GM19239 (cell line): ENCODE measurements around the gene RAD51.
"Not testable (repeated sequence)": the region's sequence is repeated elsewhere in the genome, so short reads cannot be mapped to it uniquely, and the experiment has no call there.

ENCODE experiments used
- DNase-seq: peaks from one replicate; pipeline ENCODE4 v3.0.0; 2011; ENCODE audit warnings: low spot score; ENCODE audit not compliant: insufficient read length
- FAIRE-seq: peaks from 2 replicates; lab custom pipeline; 2011; peaks lifted over from hg19 to GRCh38; lab: Jason Lieb, UNC

The RAD51 gene

DNA sequence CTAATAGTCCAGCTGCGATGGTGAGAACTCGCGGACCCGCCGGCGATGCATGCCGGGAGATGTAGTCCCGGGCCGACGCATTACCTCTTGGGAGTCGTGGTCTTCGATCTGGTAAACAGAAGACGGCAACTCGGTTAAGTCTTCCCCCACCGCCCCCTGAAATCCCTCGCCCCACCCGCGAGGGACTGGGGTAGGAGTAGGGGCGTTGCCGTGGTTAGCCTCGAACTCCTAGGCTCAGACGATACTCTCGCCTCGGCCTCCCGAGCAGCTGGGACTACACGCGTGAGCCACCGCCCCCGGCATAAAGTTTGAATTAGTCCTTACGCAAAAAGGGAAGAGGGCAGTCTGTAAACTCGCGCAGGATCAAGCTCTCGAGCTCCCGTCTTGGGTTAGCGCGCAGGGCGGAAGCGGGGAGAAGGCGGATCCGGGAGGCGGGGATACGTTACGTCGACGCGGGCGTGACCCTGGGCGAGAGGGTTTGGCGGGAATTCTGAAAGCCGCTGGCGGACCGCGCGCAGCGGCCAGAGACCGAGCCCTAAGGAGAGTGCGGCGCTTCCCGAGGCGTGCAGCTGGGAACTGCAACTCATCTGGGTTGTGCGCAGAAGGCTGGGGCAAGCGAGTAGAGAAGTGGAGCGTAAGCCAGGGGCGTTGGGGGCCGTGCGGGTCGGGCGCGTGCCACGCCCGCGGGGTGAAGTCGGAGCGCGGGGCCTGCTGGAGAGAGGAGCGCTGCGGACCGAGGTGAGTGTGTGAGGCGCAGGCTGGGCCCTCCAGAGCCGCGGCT is at the start of gene RAD51:
TSS of gene RAD51 (plus strand) at position 487 of the 781 bp plus-strand sequence. CDS start 3,585 bp downstream, outside the sequence.
- peak; percentile 90 for DNase-seq
- peak; percentile 79 for FAIRE-seq

- no peak for FAIRE-seq
- no peak for DNase-seq
Measured at GRCh38 chr15:40647523-40647922, 47.5 kb upstream of the RAD51 start.

DNA sequence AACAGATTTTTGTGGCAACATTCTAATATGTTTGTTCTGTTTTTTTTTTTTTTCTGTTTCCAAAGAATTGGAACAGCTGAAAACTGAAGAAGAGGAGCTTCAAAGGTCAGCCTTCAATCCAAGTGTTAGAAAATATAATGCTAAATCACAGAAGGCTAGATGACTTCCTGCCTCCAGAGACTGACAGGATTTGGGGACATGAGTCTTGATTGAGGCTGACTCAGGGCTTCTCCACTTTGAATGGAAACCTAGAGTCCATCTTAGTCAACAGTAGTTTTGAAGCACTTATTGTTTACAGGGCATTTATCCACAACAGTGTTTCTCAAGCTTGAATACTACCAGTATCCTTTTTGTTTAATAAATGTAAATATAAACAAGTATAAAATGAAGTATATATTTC is 44.5 kb upstream of the RAD51 start:
- FAIRE-seq: no peak
- DNase-seq: no peak

- FAIRE-seq (no peak), DNase-seq (no peak)
Measured at GRCh38 chr15:40660686-40661085, 34.3 kb upstream of the RAD51 start.

- FAIRE-seq: no peak
- no peak for DNase-seq
Measured at GRCh38 chr15:40664909-40665308, 30.1 kb upstream of the RAD51 start.

GRCh38 chr15:40676290-40676689 is 18.7 kb upstream of the RAD51 start:
- FAIRE-seq, DNase-seq: not testable (repeated sequence)

GRCh38 chr15:40676906-40677305 is 18.1 kb upstream of the RAD51 start:
- not testable (repeated sequence) for FAIRE-seq, DNase-seq

GRCh38 chr15:40680151-40680550 is 14.8 kb upstream of the RAD51 start:
- DNase-seq (no peak), FAIRE-seq (no peak)

DNA sequence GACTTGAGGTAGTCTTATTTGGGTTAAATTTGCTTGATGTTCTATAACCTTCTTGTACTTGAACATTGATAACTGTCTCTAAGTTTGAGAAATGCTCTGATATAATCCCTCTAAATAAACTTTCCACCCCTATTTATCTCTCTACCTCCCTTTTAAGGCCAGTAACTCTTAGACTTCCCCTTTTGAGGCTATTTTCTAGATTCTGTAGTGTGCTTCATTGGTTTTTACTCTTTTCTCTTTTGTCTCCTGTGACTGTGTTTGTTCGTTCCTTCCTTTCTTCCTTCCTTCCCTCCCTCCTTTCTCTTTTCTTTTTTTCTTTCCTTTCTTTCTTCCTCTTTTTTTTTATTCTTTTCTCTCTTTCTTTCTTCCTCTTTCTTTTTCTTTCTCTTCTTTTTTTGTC is 14.0 kb upstream of the RAD51 start:
- FAIRE-seq, DNase-seq: not testable (repeated sequence)

DNA sequence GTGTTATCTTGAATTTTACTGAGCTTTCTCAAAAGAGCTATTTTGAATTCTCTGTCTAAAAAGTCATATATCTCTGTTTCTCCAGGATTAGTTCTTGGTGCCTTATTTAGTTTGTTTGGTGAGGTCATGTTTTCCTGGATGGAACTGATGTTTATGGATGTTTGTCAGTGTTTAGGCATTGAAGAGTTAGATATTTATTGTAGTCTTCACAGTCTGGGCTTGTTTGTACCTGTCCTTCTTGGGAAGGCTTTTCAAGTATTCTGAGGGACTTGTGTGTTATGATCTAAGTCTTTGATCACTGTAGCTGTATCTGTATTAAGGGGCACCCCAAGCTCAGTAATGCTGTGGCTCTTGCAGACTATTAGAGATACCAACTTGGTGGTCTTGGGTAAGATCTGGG is 10.6 kb upstream of the RAD51 start:
- FAIRE-seq: no peak

DNA sequence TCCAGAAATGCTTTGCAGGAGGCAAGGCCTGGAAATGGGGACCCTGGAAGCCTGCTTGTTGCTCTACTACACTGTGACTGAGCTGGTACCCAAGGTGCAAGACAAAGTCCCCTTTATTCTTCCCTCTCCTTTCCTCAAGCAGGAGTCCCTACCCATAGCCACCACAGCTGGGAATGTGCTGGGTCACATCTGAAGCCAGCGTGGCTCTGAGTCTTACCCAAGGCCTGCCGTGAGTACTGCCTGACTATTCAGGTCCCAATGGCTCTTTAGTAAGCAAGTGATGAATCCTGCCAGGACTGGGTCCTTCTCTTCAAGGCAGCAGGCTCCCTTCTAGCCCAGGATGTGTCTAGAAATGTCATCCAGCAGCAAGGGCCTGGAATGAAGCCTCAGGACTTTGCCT is 9.6 kb upstream of the RAD51 start:
- no peak for DNase-seq
- no peak for FAIRE-seq

More for the DNA sequence above, 10.6 kb upstream of the RAD51 start:
- DNase-seq: no peak

DNA sequence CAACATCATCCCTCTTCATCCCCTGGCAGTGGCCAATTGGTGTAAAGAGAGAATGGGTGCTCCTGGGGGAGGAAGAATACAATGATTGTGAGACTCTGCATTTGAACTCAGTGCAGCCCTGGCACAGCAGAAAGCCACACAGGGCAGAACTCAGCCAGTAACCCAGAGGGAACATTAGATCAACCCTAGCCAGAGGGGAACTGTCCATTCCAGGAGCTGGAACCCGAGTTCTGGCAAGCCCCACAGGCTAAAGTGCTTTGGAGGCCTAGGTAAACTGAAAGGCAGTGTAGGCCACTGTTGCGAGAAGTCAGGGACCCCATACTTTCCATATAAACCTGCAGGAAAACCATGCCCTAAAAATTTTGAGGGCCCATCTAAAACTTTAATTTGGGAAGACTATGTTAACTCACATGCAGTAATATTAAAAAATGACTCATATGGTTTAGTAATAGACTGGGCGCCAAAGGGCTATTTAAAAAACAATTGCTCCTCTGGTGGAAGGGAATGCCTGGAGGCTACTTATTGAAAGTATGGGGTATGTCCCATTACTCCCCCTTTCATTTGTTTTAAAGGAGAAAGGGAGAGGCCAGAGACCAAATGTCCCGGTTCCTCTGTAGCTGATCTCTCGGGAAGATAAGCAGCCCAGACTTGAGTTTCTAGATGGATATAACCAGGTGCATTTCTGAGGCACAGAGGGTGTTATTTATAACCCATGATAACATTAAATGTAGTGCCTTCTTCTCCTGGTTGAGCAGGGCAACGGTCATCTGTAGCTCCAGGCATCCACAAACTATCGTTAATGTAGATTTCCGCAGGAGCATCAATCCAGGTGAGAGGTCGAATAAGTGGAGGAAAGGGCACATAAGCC is 5.8 kb upstream of the RAD51 start:
- no peak for FAIRE-seq

DNA sequence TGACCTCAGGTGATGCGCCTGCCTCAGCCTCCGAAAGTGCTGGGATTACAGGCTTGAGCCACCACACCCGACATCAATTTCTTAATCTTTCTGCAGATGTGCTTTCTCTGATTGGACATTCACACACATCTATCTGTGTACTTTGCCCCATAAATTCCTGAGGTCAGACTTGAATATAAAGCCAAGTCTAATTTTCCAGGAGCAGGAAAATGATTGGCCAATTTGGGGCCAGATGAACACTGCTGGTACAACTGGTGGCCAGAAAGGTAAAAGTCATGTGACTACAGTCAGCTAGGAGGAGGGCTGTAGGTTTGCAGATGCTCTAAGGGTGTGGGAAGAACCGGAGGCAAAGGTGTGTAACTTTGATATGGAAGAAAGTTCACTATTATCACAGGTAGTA is 3.2 kb upstream of the RAD51 start:
- DNase-seq: no peak
- FAIRE-seq: no peak

More for the DNA sequence above, 5.8 kb upstream of the RAD51 start:
- no peak for DNase-seq

DNA sequence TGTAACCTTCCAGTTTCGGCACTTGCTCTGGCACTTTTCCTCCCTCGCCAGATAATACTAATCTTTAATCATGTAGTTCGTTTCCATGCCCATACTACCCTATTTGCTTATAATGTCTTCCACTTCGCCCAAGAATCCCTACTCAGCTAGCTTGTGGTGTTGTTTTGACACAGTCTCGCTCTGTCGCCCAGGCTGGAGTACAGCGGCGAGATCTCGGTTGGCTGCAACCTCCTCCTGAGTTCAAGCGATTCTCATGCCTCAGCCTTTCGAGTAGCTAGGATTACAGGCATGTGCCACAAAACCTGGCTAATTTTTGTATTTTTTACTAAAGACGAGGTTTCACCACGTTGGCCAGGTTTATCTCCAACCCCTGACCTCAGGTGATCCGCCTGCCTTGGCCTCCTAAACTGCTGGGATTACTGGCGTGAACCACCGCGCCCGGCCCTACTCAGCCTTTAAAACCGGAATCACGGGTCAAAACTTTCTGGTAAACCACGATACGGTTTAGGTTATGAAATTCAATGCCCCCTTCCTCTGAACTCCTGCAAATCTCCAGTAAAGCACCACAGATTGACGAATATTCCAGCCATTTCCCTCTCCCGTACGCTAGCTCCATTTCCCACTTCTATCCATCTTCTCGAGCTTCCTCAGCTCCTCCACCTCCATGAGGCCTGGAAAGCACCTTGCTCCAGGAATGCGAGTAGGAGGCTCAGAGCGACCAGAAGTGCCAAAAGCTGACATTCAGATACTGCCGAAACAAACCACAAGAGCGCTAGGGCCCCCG is 878 bp upstream of the RAD51 start:
- FAIRE-seq (no peak), DNase-seq (peak; percentile 67)

DNA sequence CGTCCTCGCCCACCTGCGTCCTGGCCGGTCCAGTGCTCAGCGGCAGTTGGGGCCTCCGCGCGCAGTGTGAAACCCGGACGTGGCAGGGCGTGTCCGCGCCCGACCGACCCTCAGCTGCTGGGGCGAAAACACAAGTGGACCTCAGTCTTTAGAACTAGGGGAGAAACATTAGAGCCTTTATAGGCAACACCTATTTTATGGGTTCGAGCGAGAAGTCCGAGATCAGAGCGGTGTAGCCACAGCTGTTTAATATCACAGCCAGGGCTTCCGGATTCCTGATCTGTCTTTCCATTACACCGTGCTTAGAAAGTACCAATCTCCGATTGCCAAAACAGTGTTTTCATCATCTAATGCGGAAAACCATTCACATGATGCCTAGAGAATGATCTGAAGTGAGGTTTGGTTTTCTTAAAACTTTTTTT is 506 bp downstream of the RAD51 start:
- DNase-seq: peak; percentile 18
- no peak for FAIRE-seq

DNA sequence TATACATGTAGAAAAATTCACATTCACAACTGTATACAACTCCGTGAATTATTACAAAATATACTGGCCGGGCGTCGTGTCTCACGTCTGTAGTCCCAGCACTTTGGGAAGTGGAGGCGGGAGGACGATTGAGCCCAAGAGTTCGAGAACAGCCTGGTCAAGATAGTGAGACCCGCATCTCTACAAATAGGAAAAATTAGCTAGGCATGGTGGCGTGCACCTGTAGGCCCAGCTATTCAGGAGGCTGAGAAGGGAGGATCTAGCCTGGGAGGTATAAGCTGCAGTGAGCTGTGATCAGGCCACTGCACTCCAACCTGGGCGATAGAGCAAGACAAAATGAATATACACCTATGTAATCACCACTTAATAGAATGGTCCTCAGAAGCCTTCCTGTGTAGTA is 1.3 kb downstream of the RAD51 start:
- no peak for DNase-seq
- no peak for FAIRE-seq

DNA sequence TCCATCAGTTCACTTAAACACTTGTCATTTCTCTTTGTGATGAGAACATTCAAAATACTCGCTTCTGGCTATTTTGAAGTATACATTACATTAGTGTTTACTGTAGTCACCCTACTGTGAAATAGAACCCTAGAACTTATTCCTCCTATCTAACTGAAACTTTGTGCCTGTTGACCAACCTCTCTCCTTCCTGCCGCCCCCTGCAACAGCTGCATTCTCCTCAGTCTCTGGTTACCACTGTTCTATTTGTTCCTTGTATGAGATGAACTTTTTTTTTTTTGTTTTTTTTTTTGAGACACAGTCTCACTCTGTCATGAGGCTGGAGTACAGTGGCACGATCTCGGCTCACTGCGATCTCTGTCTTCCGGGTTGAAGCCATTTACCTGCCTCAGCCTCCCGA is 2.9 kb downstream of the RAD51 start:
- no peak for DNase-seq
- FAIRE-seq: no peak

- DNase-seq (no peak), FAIRE-seq (peak; percentile 21)
Measured at GRCh38 chr15:40702077-40702476, 7.1 kb downstream of the RAD51 start.

GRCh38 chr15:40706121-40706520 is 11.1 kb downstream of the RAD51 start:
- FAIRE-seq (no peak), DNase-seq (no peak)

DNA sequence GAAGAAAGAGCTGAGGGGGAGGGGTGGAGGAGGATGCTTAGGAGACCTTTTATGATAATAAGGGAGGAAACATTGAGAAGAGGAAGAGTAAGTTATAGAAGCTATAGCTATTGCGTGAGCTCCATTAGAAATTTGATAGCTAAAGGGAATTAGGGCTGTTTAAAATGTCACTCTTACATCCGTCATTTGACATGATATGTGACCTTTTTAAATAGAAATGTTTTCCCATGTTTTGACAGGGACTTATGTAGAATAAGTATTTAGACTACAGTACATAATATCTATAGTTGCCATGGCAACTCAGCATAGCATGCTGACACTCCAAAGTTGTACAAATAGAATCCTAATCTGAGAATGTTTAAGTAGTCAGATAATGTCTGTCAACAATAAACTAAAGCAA is 19.2 kb downstream of the RAD51 start:
- DNase-seq: no peak
- FAIRE-seq: no peak
